GM23338 (cell line): Measurements from ENCODE around the gene RAB11FIP3. TPM values are rescaled to one million over a fixed set of nuclear protein-coding genes. Genes with fewer than 3 reads are reported as not detected.

Source experiments
- ATAC-seq: fragments of 200-7000 bp; cut with Tn5 transposase; 3 replicates; pipeline ENCODE4 v1.9.1; 2020
- DNase-seq: peaks from one replicate; pipeline ENCODE4 v3.0.0-alpha.2; 2015; ENCODE audit warnings: low spot score
- H2AFZ ChIP-seq: fragments of 200-600 bp; sonication (generic); 2 replicates; pipeline ENCODE4 v1.8.0; 2016; ENCODE audit warnings: antibody characterized with exemption, mild to moderate bottlenecking, moderate library complexity
- H3F3A ChIP-seq: fragments of 200-600 bp; sonication (generic); replicated peaks from 2 replicates; pipeline ENCODE4 v1.8.0; 2017; ENCODE audit warnings: antibody characterized with exemption, mixed run types, low read depth
- H3K27ac ChIP-seq: fragments of 200-600 bp; sonication (generic); 2 replicates; pipeline ENCODE4 v1.6.1; 2016; ENCODE audit warnings: low read depth
- H3K27me3 ChIP-seq: fragments of 200-600 bp; sonication (generic); 2 replicates; pipeline ENCODE4 v1.8.0; 2016; ENCODE audit warnings: mild to moderate bottlenecking, mixed run types, moderate library complexity; ENCODE audit not compliant: insufficient read depth
- H3K36me3 ChIP-seq: fragments of 200-600 bp; sonication (generic); 2 replicates; pipeline ENCODE4 v1.8.0; 2016; ENCODE audit warnings: mild to moderate bottlenecking; ENCODE audit not compliant: insufficient read depth
- H3K4me1 ChIP-seq: fragments of 200-600 bp; sonication (generic); 2 replicates; pipeline ENCODE4 v1.8.0; 2016; ENCODE audit warnings: mild to moderate bottlenecking, moderate library complexity; ENCODE audit not compliant: insufficient read depth
- H3K4me2 ChIP-seq: fragments of 200-600 bp; sonication (generic); 2 replicates; pipeline ENCODE4 v1.7.1; 2017; ENCODE audit warnings: mixed run types
- H3K4me3 ChIP-seq: fragments of 200-600 bp; sonication (generic); 2 replicates; pipeline ENCODE4 v1.6.1; 2016; ENCODE audit warnings: mixed run types
- H3K79me2 ChIP-seq: fragments of 200-600 bp; sonication (generic); replicated peaks from 2 replicates; pipeline ENCODE4 v1.8.0; 2017; ENCODE audit warnings: mild to moderate bottlenecking; ENCODE audit not compliant: insufficient read depth
- H3K9me2 ChIP-seq: fragments of 200-600 bp; sonication (generic); 2 replicates; pipeline ENCODE4 v1.8.0; 2017; ENCODE audit not compliant: insufficient read depth
- H4K20me1 ChIP-seq: fragments of 200-600 bp; sonication (generic); replicated peaks from 2 replicates; pipeline ENCODE4 v1.8.0; 2017; ENCODE audit warnings: mild to moderate bottlenecking; ENCODE audit not compliant: insufficient read depth
- H3K27ac Mint-ChIP-seq: 2 replicates; pipeline ENCODE4 v1.8.0; 2020; ENCODE audit warnings: inconsistent platforms, mild to moderate bottlenecking, moderate library complexity, mixed read lengths
- H3K27me3 Mint-ChIP-seq: 3 replicates; pipeline ENCODE4 v1.8.0; 2022; ENCODE audit warnings: low read depth, mild to moderate bottlenecking, moderate library complexity, mixed read lengths, inconsistent platforms; ENCODE audit not compliant: insufficient read depth, poor library complexity
- H3K36me3 Mint-ChIP-seq: 3 replicates; pipeline ENCODE4 v1.8.0; 2021; ENCODE audit warnings: low read depth, mild to moderate bottlenecking, inconsistent platforms, moderate library complexity, mixed read lengths
- H3K4me1 Mint-ChIP-seq: 3 replicates; pipeline ENCODE4 v1.8.0; 2020; ENCODE audit warnings: mild to moderate bottlenecking, inconsistent platforms, mixed read lengths
- H3K4me3 Mint-ChIP-seq: 3 replicates; pipeline ENCODE4 v1.8.0; 2021; ENCODE audit warnings: moderate library complexity, mild to moderate bottlenecking, inconsistent platforms, mixed read lengths
- H3K9me3 Mint-ChIP-seq: 3 replicates; pipeline ENCODE4 v1.8.0; 2020; ENCODE audit warnings: moderate library complexity, mild to moderate bottlenecking, inconsistent platforms, mixed read lengths
- CREB1 ChIP-seq: fragments of 250-450 bp; sonication (Bioruptor Pico); IDR thresholded peaks from 2 replicates; pipeline ENCODE4 v1.5.0; 2020; ENCODE audit warnings: low read depth, mild to moderate bottlenecking, moderate library complexity
- EZH2 ChIP-seq: fragments of 200-600 bp; sonication (generic); IDR thresholded peaks from one replicate; pipeline ENCODE4 v1.8.0; 2017; ENCODE audit warnings: antibody characterized with exemption, mild to moderate bottlenecking, low read depth; ENCODE audit not compliant: unreplicated experiment
- EZH2phosphoT487 ChIP-seq: fragments of 200-600 bp; sonication (generic); IDR thresholded peaks from one replicate; pipeline ENCODE4 v1.8.1; 2018; ENCODE audit warnings: antibody characterized with exemption; ENCODE audit not compliant: unreplicated experiment
- JUNB ChIP-seq: IDR thresholded peaks from one replicate; pipeline ENCODE4 v1.6.1; 2016; ENCODE audit warnings: antibody characterized with exemption; ENCODE audit not compliant: unreplicated experiment
- NANOG ChIP-seq: IDR thresholded peaks from 2 replicates; pipeline ENCODE4 v1.6.1; 2016; ENCODE audit warnings: antibody characterized with exemption, borderline replicate concordance
- POLR2AphosphoS5 ChIP-seq: IDR thresholded peaks from 2 replicates; pipeline ENCODE4 v1.6.1; 2016; ENCODE audit warnings: antibody characterized with exemption, low read depth
- STAT1 ChIP-seq: IDR thresholded peaks from one replicate; pipeline ENCODE4 v1.6.1; 2016; ENCODE audit warnings: antibody characterized with exemption; ENCODE audit not compliant: unreplicated experiment
- ZNF114 ChIP-seq: fragments of 250-450 bp; sonication (Bioruptor Pico); IDR thresholded peaks from 2 replicates; pipeline ENCODE4 v1.5.0; 2020; ENCODE audit warnings: mild to moderate bottlenecking, moderate library complexity
- ZNF331 ChIP-seq: fragments of 250-450 bp; sonication (Bioruptor Pico); IDR thresholded peaks from 2 replicates; pipeline ENCODE4 v1.5.0; 2020; ENCODE audit warnings: low read depth, mild to moderate bottlenecking, moderate library complexity
- polyA plus RNA-seq: library from polyadenylated mRNA; unstranded; fragments of >200 nt; fragmentation: Nextera tagmentation; extraction: Ambion mirVana; gene quantifications from 2 replicates; pipeline ENCODE4 v1.2.1, GENCODE V29; 2016
- total RNA-seq: library from RNA; depleted of rRNA; stranded (reverse); fragments of >200 nt; shearing (Covaris generic); gene quantifications from 2 replicates; pipeline ENCODE4 v1.2.3, GENCODE V29; 2014
- TF ChIP-seq, protein P1 (sequence below): fragments of 250-450 bp; sonication (Bioruptor Pico); IDR thresholded peaks from 2 replicates; pipeline ENCODE4 v1.5.0; 2020; ENCODE audit warnings: mild to moderate bottlenecking, moderate library complexity
- TF ChIP-seq, protein P2 (sequence below): IDR thresholded peaks from one replicate; pipeline ENCODE4 v1.6.1; 2018; ENCODE audit warnings: antibody characterized with exemption; ENCODE audit not compliant: unreplicated experiment
- TF ChIP-seq, protein P3 (sequence below): IDR thresholded peaks from 2 replicates; pipeline ENCODE4 v1.6.1; 2016; ENCODE audit warnings: antibody characterized with exemption
- TF ChIP-seq, protein P4 (sequence below), 2 experiments: fragments of 200-600 bp in 1 of 2; sonication (generic) in 1 of 2; conservative IDR thresholded peaks; 2 replicates each; pipeline versions ENCODE4 v1.5.1 to v1.6.1; 2016 to 2017; ENCODE audit warnings: antibody characterized with exemption in 2 of 2, low read depth in 2 of 2, mild to moderate bottlenecking in 2 of 2, moderate library complexity in 1 of 2

Gene RAB11FIP3
- total and polyA plus RNA-seq, 2 experiments from 2014 or later = 3.2 to 29.2 TPM

DNA sequence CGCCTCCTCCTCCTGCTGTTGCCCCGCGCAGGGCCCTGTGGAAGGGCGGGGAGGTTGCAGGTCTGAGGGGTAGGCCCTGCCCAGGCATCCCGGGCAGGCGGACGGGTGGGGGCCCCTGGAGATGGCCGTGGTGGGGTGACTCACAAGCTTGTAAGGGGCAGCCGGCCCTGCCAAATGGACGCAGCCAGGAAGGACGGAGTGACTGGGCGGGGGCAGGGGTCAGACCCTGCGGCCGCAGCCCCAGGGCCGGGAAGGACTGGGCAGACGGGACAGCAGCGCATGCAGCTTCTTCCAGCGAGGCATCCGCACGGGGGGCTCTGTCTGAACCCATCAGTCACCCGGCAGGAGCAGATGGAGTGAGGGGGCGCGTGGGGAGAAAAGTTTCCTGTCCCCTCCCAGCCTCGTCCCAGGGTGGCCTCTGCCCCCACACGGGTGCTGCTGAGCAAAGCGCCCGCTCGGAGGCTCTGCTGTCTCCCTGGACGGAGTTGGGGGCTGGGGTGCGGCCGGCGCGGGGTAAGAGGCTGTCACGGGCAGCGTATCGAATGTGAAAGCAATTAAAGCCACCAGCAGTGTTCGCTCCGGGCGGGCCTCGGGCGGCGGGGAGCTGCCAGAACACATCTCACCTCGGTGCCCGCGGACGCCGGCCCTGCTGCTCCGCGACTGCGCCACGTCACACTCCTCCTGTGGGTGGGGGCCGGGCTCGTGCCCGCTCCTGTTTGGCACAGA, 129.4 kb downstream of the RAB11FIP3 start:
- H3K36me3 Mint-ChIP-seq = peaks cover 3% of the 10 kb centered on the region; the same call in 1 of the 3 replicates
- no peak overlapping the region for H3K27ac Mint-ChIP-seq
- H3K27me3 Mint-ChIP-seq = peaks cover 12% of the 10 kb centered on the region
- H3K79me2 ChIP-seq = no peaks in the 10 kb centered on the region
- H3F3A ChIP-seq = 0 out of 2 replicates have a peak, but pooled peaks cover 3% of the 10 kb centered on the region
- peak overlapping the region; percentile 26; the same call in 1 of the 2 replicates for H3K27ac ChIP-seq
- H2AFZ ChIP-seq = no peak overlapping the region
- no peak for DNase-seq
- no peaks in the 10 kb centered on the region; the same call in 1 of the 2 replicates for H4K20me1 ChIP-seq
- no peak for ATAC-seq
- no peaks in the 10 kb centered on the region for H3K9me3 Mint-ChIP-seq
- no peaks in the 10 kb centered on the region; the same call in 1 of the 2 replicates for H3K4me1 ChIP-seq
- H3K27me3 ChIP-seq = peaks cover 17% of the 10 kb centered on the region
- no peak overlapping the region for H3K4me3 ChIP-seq
- TF ChIP-seq, protein P1, sequence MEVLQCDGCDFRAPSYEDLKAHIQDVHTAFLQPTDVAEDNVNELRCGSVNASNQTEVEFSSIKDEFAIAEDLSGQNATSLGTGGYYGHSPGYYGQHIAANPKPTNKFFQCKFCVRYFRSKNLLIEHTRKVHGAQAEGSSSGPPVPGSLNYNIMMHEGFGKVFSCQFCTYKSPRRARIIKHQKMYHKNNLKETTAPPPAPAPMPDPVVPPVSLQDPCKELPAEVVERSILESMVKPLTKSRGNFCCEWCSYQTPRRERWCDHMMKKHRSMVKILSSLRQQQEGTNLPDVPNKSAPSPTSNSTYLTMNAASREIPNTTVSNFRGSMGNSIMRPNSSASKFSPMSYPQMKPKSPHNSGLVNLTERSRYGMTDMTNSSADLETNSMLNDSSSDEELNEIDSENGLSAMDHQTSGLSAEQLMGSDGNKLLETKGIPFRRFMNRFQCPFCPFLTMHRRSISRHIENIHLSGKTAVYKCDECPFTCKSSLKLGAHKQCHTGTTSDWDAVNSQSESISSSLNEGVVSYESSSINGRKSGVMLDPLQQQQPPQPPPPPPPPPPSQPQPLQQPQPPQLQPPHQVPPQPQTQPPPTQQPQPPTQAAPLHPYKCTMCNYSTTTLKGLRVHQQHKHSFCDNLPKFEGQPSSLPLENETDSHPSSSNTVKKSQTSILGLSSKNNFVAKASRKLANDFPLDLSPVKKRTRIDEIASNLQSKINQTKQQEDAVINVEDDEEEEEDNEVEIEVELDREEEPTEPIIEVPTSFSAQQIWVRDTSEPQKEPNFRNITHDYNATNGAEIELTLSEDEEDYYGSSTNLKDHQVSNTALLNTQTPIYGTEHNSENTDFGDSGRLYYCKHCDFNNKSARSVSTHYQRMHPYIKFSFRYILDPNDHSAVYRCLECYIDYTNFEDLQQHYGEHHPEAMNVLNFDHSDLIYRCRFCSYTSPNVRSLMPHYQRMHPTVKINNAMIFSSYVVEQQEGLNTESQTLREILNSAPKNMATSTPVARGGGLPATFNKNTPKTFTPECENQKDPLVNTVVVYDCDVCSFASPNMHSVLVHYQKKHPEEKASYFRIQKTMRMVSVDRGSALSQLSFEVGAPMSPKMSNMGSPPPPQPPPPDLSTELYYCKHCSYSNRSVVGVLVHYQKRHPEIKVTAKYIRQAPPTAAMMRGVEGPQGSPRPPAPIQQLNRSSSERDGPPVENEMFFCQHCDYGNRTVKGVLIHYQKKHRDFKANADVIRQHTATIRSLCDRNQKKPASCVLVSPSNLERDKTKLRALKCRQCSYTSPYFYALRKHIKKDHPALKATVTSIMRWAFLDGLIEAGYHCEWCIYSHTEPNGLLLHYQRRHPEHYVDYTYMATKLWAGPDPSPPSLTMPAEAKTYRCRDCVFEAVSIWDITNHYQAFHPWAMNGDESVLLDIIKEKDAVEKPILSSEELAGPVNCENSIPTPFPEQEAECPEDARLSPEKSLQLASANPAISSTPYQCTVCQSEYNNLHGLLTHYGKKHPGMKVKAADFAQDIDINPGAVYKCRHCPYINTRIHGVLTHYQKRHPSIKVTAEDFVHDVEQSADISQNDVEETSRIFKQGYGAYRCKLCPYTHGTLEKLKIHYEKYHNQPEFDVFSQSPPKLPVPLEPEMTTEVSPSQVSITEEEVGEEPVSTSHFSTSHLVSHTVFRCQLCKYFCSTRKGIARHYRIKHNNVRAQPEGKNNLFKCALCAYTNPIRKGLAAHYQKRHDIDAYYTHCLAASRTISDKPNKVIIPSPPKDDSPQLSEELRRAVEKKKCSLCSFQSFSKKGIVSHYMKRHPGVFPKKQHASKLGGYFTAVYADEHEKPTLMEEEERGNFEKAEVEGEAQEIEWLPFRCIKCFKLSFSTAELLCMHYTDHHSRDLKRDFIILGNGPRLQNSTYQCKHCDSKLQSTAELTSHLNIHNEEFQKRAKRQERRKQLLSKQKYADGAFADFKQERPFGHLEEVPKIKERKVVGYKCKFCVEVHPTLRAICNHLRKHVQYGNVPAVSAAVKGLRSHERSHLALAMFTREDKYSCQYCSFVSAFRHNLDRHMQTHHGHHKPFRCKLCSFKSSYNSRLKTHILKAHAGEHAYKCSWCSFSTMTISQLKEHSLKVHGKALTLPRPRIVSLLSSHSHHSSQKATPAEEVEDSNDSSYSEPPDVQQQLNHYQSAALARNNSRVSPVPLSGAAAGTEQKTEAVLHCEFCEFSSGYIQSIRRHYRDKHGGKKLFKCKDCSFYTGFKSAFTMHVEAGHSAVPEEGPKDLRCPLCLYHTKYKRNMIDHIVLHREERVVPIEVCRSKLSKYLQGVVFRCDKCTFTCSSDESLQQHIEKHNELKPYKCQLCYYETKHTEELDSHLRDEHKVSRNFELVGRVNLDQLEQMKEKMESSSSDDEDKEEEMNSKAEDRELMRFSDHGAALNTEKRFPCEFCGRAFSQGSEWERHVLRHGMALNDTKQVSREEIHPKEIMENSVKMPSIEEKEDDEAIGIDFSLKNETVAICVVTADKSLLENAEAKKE (CRISPR knock-in tag) = no peak
- TF ChIP-seq, protein P2, sequence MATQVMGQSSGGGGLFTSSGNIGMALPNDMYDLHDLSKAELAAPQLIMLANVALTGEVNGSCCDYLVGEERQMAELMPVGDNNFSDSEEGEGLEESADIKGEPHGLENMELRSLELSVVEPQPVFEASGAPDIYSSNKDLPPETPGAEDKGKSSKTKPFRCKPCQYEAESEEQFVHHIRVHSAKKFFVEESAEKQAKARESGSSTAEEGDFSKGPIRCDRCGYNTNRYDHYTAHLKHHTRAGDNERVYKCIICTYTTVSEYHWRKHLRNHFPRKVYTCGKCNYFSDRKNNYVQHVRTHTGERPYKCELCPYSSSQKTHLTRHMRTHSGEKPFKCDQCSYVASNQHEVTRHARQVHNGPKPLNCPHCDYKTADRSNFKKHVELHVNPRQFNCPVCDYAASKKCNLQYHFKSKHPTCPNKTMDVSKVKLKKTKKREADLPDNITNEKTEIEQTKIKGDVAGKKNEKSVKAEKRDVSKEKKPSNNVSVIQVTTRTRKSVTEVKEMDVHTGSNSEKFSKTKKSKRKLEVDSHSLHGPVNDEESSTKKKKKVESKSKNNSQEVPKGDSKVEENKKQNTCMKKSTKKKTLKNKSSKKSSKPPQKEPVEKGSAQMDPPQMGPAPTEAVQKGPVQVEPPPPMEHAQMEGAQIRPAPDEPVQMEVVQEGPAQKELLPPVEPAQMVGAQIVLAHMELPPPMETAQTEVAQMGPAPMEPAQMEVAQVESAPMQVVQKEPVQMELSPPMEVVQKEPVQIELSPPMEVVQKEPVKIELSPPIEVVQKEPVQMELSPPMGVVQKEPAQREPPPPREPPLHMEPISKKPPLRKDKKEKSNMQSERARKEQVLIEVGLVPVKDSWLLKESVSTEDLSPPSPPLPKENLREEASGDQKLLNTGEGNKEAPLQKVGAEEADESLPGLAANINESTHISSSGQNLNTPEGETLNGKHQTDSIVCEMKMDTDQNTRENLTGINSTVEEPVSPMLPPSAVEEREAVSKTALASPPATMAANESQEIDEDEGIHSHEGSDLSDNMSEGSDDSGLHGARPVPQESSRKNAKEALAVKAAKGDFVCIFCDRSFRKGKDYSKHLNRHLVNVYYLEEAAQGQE = no peak
- TF ChIP-seq EZH2 (no peak), CREB1 (no peak), JUNB (no peak), STAT1 (no peak), ZNF331 (CRISPR knock-in tag) (no peak), NANOG (no peak), ZNF114 (CRISPR knock-in tag) (no peak), POLR2AphosphoS5 (no peak), EZH2phosphoT487 (no peak)
- TF ChIP-seq, protein P3, sequence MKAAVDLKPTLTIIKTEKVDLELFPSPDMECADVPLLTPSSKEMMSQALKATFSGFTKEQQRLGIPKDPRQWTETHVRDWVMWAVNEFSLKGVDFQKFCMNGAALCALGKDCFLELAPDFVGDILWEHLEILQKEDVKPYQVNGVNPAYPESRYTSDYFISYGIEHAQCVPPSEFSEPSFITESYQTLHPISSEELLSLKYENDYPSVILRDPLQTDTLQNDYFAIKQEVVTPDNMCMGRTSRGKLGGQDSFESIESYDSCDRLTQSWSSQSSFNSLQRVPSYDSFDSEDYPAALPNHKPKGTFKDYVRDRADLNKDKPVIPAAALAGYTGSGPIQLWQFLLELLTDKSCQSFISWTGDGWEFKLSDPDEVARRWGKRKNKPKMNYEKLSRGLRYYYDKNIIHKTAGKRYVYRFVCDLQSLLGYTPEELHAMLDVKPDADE = no peak
- TF ChIP-seq, protein P4, sequence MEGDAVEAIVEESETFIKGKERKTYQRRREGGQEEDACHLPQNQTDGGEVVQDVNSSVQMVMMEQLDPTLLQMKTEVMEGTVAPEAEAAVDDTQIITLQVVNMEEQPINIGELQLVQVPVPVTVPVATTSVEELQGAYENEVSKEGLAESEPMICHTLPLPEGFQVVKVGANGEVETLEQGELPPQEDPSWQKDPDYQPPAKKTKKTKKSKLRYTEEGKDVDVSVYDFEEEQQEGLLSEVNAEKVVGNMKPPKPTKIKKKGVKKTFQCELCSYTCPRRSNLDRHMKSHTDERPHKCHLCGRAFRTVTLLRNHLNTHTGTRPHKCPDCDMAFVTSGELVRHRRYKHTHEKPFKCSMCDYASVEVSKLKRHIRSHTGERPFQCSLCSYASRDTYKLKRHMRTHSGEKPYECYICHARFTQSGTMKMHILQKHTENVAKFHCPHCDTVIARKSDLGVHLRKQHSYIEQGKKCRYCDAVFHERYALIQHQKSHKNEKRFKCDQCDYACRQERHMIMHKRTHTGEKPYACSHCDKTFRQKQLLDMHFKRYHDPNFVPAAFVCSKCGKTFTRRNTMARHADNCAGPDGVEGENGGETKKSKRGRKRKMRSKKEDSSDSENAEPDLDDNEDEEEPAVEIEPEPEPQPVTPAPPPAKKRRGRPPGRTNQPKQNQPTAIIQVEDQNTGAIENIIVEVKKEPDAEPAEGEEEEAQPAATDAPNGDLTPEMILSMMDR (conservative IDR thresholded peaks at IDR 0.05; ENCODE audit: low read depth in 2 of 2) = no peak
- no peak overlapping the region for H3K4me2 ChIP-seq
- H3K4me3 Mint-ChIP-seq = no peak overlapping the region
- H3K9me2 ChIP-seq = no peaks in the 10 kb centered on the region
- no peaks in the 10 kb centered on the region for H3K4me1 Mint-ChIP-seq
- H3K36me3 ChIP-seq = no peaks in the 10 kb centered on the region
